DOHH2 (cell line): ENCODE data around the gene SOX10.
"Not testable (repeated sequence)": the region's sequence is repeated elsewhere in the genome, so short reads cannot be mapped to it uniquely, and the experiment has no call there.

Source experiments
- H3F3A ChIP-seq: fragments of 200-600 bp; sonication (generic), shearing (Covaris generic); 2 replicates; pipeline ENCODE4 v1.6.0; 2016; ENCODE audit warnings: antibody characterized with exemption, mild to moderate bottlenecking; ENCODE audit not compliant: control insufficient read depth, insufficient read depth
- H3K27ac ChIP-seq: fragments of 200-600 bp; sonication (generic); 2 replicates; pipeline ENCODE4 v1.5.1; 2014; ENCODE audit warnings: low read depth, mild to moderate bottlenecking, low read length, moderate library complexity
- H3K27me3 ChIP-seq: fragments of 200-600 bp; sonication (generic); 2 replicates; pipeline ENCODE4 v1.6.1; 2014; ENCODE audit warnings: mild to moderate bottlenecking, low read length, mixed read lengths; ENCODE audit not compliant: control insufficient read depth
- H3K36me3 ChIP-seq: fragments of 200-600 bp; sonication (generic); 2 replicates; pipeline ENCODE4 v1.6.1; 2014; ENCODE audit warnings: mild to moderate bottlenecking, low read length, moderate library complexity, mixed read lengths; ENCODE audit not compliant: control insufficient read depth
- H3K4me1 ChIP-seq: fragments of 200-600 bp; sonication (generic); 2 replicates; pipeline ENCODE4 v1.6.1; 2014; ENCODE audit warnings: mild to moderate bottlenecking, low read length, mixed read lengths; ENCODE audit not compliant: control insufficient read depth
- H3K4me2 ChIP-seq: fragments of 200-600 bp; sonication (generic); 2 replicates; pipeline ENCODE4 v1.6.0; 2014; ENCODE audit warnings: mild to moderate bottlenecking, low read length, moderate library complexity
- H3K4me3 ChIP-seq: fragments of 200-600 bp; sonication (generic); 2 replicates; pipeline ENCODE4 v1.5.1; 2014; ENCODE audit warnings: mild to moderate bottlenecking, low read length, mixed read lengths
- H3K79me2 ChIP-seq: fragments of 200-600 bp; sonication (generic); 2 replicates; pipeline ENCODE4 v1.6.1; 2014; ENCODE audit warnings: mild to moderate bottlenecking, low read length, mixed read lengths; ENCODE audit not compliant: control insufficient read depth
- H3K9me2 ChIP-seq: fragments of 200-600 bp; sonication (generic); replicated peaks from 2 replicates; pipeline ENCODE4 v1.6.1; 2014; ENCODE audit warnings: mild to moderate bottlenecking, low read length, mixed read lengths; ENCODE audit not compliant: control insufficient read depth
- H3K9me3 ChIP-seq: fragments of 200-600 bp; sonication (generic); 2 replicates; pipeline ENCODE4 v1.6.1; 2014; ENCODE audit warnings: antibody characterized with exemption, low read length, mixed read lengths; ENCODE audit not compliant: control insufficient read depth, insufficient read depth
- H4K20me1 ChIP-seq: fragments of 200-600 bp; sonication (generic); 2 replicates; pipeline ENCODE4 v1.6.0; 2014; ENCODE audit warnings: low read depth, mild to moderate bottlenecking, antibody characterized with exemption, low read length, moderate library complexity; ENCODE audit not compliant: control insufficient read depth, insufficient read depth
- EZH2phosphoT487 ChIP-seq: fragments of 200-600 bp; sonication (generic); IDR thresholded peaks from 2 replicates; pipeline ENCODE4 v1.6.1; 2017; ENCODE audit warnings: borderline replicate concordance, mild to moderate bottlenecking, antibody characterized with exemption, low read length, moderate library complexity, mixed read lengths
- TF ChIP-seq, protein P1 (sequence below): fragments of 200-600 bp; sonication (generic); IDR thresholded peaks from one replicate; pipeline ENCODE4 v1.5.1; 2014; ENCODE audit warnings: antibody characterized with exemption, mild to moderate bottlenecking, low read depth, low read length; ENCODE audit not compliant: poor library complexity, severe bottlenecking

The SOX10 gene

DNA sequence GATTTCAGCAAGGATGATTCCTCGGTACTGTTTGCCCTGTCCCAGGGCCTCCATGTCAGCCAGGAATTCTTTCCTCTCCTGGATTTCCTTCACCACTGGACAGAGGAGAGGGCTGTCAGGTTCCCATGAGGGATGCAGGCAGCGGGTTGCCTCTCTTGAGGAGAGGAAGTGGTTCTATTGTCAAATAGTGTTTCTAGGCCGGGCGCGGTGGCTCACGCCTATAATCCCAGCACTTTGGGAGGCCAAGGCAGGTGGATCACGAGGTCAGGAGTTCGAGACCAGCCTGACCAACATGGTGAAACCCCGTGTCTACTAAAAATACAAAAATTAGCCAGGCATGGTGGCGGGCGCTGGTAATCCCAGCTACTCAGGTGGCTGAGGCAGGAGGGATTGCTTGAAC is 39.9 kb downstream of the SOX10 start:
- not testable (repeated sequence) for H4K20me1 ChIP-seq, H3K27me3 ChIP-seq, H3K9me3 ChIP-seq, H3K36me3 ChIP-seq, H3K4me3 ChIP-seq, H3K9me2 ChIP-seq, H3K27ac ChIP-seq, H3K4me2 ChIP-seq, H3K4me1 ChIP-seq, H3K79me2 ChIP-seq, H3F3A ChIP-seq

DNA sequence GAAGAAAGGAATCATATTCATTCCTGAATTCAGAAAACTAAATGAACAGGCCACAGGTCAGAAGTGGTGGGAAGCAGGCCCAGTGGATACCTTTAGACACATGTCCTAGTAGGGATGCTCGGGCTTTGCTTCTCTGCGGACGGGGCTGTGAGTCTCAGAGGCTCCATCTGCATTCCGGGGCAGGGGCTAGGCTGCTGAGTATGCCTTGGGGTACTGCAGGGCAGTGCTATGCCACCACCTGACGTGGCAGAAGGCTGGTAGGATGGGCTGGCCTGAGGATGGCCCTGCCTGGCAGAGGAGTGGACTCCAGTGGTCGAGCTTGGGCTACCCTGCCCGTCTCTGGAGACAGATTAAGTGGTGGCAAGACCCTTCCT is 40.5 kb downstream of the SOX10 start:
- no peak overlapping the region for H3K4me3 ChIP-seq
- H3F3A ChIP-seq = no peaks in the 10 kb centered on the region
- H3K4me1 ChIP-seq = no peaks in the 10 kb centered on the region
- TF ChIP-seq EZH2phosphoT487 = no peak
- TF ChIP-seq, protein P1, sequence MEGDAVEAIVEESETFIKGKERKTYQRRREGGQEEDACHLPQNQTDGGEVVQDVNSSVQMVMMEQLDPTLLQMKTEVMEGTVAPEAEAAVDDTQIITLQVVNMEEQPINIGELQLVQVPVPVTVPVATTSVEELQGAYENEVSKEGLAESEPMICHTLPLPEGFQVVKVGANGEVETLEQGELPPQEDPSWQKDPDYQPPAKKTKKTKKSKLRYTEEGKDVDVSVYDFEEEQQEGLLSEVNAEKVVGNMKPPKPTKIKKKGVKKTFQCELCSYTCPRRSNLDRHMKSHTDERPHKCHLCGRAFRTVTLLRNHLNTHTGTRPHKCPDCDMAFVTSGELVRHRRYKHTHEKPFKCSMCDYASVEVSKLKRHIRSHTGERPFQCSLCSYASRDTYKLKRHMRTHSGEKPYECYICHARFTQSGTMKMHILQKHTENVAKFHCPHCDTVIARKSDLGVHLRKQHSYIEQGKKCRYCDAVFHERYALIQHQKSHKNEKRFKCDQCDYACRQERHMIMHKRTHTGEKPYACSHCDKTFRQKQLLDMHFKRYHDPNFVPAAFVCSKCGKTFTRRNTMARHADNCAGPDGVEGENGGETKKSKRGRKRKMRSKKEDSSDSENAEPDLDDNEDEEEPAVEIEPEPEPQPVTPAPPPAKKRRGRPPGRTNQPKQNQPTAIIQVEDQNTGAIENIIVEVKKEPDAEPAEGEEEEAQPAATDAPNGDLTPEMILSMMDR = no peak
- H4K20me1 ChIP-seq = no peaks in the 10 kb centered on the region
- no peaks in the 10 kb centered on the region for H3K27me3 ChIP-seq
- H3K9me2 ChIP-seq = no peaks in the 10 kb centered on the region
- no peaks in the 10 kb centered on the region for H3K36me3 ChIP-seq
- H3K79me2 ChIP-seq = no peaks in the 10 kb centered on the region
- no peak overlapping the region for H3K4me2 ChIP-seq
- no peaks in the 10 kb centered on the region for H3K9me3 ChIP-seq
- H3K27ac ChIP-seq = no peak overlapping the region

DNA sequence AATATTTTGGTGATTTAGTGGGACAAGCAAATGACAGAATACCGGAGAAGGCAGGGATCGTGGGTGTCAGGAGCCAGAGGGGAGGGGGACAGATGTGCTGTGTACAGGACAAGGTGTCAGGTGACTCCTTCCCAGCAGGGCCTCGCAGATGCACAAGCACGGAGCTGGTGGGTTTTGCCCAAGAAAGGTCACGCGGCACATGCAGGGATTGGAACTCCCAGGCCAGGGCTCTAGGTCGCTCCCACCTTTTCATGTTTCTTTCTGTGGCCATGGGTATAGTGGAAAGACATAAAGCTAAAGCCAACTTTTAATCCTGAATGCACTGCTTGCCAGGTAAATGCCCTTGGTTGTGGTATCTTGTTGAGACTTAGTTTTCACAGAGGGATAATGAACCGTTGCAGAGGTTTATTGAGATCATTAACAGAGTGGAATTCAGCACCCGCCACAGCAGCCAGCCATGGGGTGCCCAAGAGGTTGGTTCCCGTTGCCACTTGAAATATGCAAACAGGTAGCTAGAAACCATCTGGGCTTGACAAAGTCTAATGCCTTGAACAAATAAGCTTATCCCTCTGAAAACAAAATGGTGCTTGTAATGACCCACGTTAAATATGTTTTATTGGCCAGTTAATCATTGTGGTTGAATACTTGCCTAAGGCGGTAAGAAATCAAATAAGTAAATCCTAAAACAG is 41.1 kb downstream of the SOX10 start:
- no peaks in the 10 kb centered on the region for H3K9me2 ChIP-seq
- TF ChIP-seq EZH2phosphoT487 = no peak
- TF ChIP-seq, protein P1 = no peak
- H3K79me2 ChIP-seq = no peaks in the 10 kb centered on the region
- no peaks in the 10 kb centered on the region for H3K36me3 ChIP-seq
- H3K27ac ChIP-seq = no peak overlapping the region
- no peaks in the 10 kb centered on the region for H3F3A ChIP-seq
- no peaks in the 10 kb centered on the region for H3K9me3 ChIP-seq
- H3K27me3 ChIP-seq = no peaks in the 10 kb centered on the region
- no peak overlapping the region for H3K4me2 ChIP-seq
- H3K4me3 ChIP-seq = no peak overlapping the region
- H4K20me1 ChIP-seq = no peaks in the 10 kb centered on the region
- H3K4me1 ChIP-seq = no peaks in the 10 kb centered on the region

DNA sequence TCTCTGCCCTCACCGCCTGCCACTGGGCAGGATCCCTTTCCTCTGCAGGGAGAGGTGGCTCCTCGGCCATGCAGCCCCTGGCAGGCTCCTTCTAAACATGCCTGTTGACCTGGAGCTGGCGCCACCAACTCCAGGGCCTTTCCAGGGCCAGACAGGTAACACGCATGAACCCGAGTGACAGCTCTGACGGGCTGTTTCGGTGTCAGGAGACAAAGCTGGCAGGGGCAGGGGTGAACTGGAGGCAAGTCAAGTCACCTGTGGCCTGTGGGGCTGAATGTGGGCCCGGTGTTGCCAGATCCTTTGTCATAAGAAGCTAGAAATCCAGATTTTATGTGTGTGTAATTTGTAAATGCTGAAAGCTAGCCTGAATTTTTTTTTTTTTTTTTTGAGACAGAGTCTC is 42.2 kb downstream of the SOX10 start:
- no peaks in the 10 kb centered on the region for H3K9me3 ChIP-seq
- H3K27me3 ChIP-seq = no peaks in the 10 kb centered on the region
- no peaks in the 10 kb centered on the region for H3K4me1 ChIP-seq
- no peaks in the 10 kb centered on the region for H3F3A ChIP-seq
- H3K36me3 ChIP-seq = no peaks in the 10 kb centered on the region
- no peak overlapping the region for H3K4me2 ChIP-seq
- H4K20me1 ChIP-seq = no peaks in the 10 kb centered on the region
- no peak overlapping the region for H3K4me3 ChIP-seq
- TF ChIP-seq, protein P1 = no peak
- no peak for TF ChIP-seq EZH2phosphoT487
- H3K79me2 ChIP-seq = no peaks in the 10 kb centered on the region
- H3K9me2 ChIP-seq = no peaks in the 10 kb centered on the region
- no peak overlapping the region for H3K27ac ChIP-seq
